GM23338 (cell line): ENCODE data around the gene SLC26A1. TPM values are rescaled to one million over a fixed set of nuclear protein-coding genes. Genes with fewer than 3 reads are reported as not detected.

Source experiments
- ATAC-seq: fragments of 200-7000 bp; cut with Tn5 transposase; 3 replicates; pipeline ENCODE4 v1.9.1; 2020
- DNase-seq: peaks from one replicate; pipeline ENCODE4 v3.0.0-alpha.2; 2015; ENCODE audit warnings: low spot score
- H2AFZ ChIP-seq: fragments of 200-600 bp; sonication (generic); 2 replicates; pipeline ENCODE4 v1.8.0; 2016; ENCODE audit warnings: antibody characterized with exemption, mild to moderate bottlenecking, moderate library complexity
- H3F3A ChIP-seq: fragments of 200-600 bp; sonication (generic); replicated peaks from 2 replicates; pipeline ENCODE4 v1.8.0; 2017; ENCODE audit warnings: antibody characterized with exemption, mixed run types, low read depth
- H3K27ac ChIP-seq: fragments of 200-600 bp; sonication (generic); 2 replicates; pipeline ENCODE4 v1.6.1; 2016; ENCODE audit warnings: low read depth
- H3K27me3 ChIP-seq: fragments of 200-600 bp; sonication (generic); 2 replicates; pipeline ENCODE4 v1.8.0; 2016; ENCODE audit warnings: mild to moderate bottlenecking, mixed run types, moderate library complexity; ENCODE audit not compliant: insufficient read depth
- H3K36me3 ChIP-seq: fragments of 200-600 bp; sonication (generic); 2 replicates; pipeline ENCODE4 v1.8.0; 2016; ENCODE audit warnings: mild to moderate bottlenecking; ENCODE audit not compliant: insufficient read depth
- H3K4me1 ChIP-seq: fragments of 200-600 bp; sonication (generic); 2 replicates; pipeline ENCODE4 v1.8.0; 2016; ENCODE audit warnings: mild to moderate bottlenecking, moderate library complexity; ENCODE audit not compliant: insufficient read depth
- H3K4me2 ChIP-seq: fragments of 200-600 bp; sonication (generic); 2 replicates; pipeline ENCODE4 v1.7.1; 2017; ENCODE audit warnings: mixed run types
- H3K4me3 ChIP-seq: fragments of 200-600 bp; sonication (generic); 2 replicates; pipeline ENCODE4 v1.6.1; 2016; ENCODE audit warnings: mixed run types
- H3K79me2 ChIP-seq: fragments of 200-600 bp; sonication (generic); replicated peaks from 2 replicates; pipeline ENCODE4 v1.8.0; 2017; ENCODE audit warnings: mild to moderate bottlenecking; ENCODE audit not compliant: insufficient read depth
- H3K9me2 ChIP-seq: fragments of 200-600 bp; sonication (generic); 2 replicates; pipeline ENCODE4 v1.8.0; 2017; ENCODE audit not compliant: insufficient read depth
- H4K20me1 ChIP-seq: fragments of 200-600 bp; sonication (generic); replicated peaks from 2 replicates; pipeline ENCODE4 v1.8.0; 2017; ENCODE audit warnings: mild to moderate bottlenecking; ENCODE audit not compliant: insufficient read depth
- H3K27ac Mint-ChIP-seq: 2 replicates; pipeline ENCODE4 v1.8.0; 2020; ENCODE audit warnings: inconsistent platforms, mild to moderate bottlenecking, moderate library complexity, mixed read lengths
- H3K27me3 Mint-ChIP-seq: 3 replicates; pipeline ENCODE4 v1.8.0; 2022; ENCODE audit warnings: low read depth, mild to moderate bottlenecking, moderate library complexity, mixed read lengths, inconsistent platforms; ENCODE audit not compliant: insufficient read depth, poor library complexity
- H3K36me3 Mint-ChIP-seq: 3 replicates; pipeline ENCODE4 v1.8.0; 2021; ENCODE audit warnings: low read depth, mild to moderate bottlenecking, inconsistent platforms, moderate library complexity, mixed read lengths
- H3K4me1 Mint-ChIP-seq: 3 replicates; pipeline ENCODE4 v1.8.0; 2020; ENCODE audit warnings: mild to moderate bottlenecking, inconsistent platforms, mixed read lengths
- H3K4me3 Mint-ChIP-seq: 3 replicates; pipeline ENCODE4 v1.8.0; 2021; ENCODE audit warnings: moderate library complexity, mild to moderate bottlenecking, inconsistent platforms, mixed read lengths
- H3K9me3 Mint-ChIP-seq: 3 replicates; pipeline ENCODE4 v1.8.0; 2020; ENCODE audit warnings: moderate library complexity, mild to moderate bottlenecking, inconsistent platforms, mixed read lengths
- CREB1 ChIP-seq: fragments of 250-450 bp; sonication (Bioruptor Pico); IDR thresholded peaks from 2 replicates; pipeline ENCODE4 v1.5.0; 2020; ENCODE audit warnings: low read depth, mild to moderate bottlenecking, moderate library complexity
- JUNB ChIP-seq: IDR thresholded peaks from one replicate; pipeline ENCODE4 v1.6.1; 2016; ENCODE audit warnings: antibody characterized with exemption; ENCODE audit not compliant: unreplicated experiment
- polyA plus RNA-seq: library from polyadenylated mRNA; unstranded; fragments of >200 nt; fragmentation: Nextera tagmentation; extraction: Ambion mirVana; gene quantifications from 2 replicates; pipeline ENCODE4 v1.2.1, GENCODE V29; 2016
- total RNA-seq: library from RNA; depleted of rRNA; stranded (reverse); fragments of >200 nt; shearing (Covaris generic); gene quantifications from 2 replicates; pipeline ENCODE4 v1.2.3, GENCODE V29; 2014
- TF ChIP-seq, protein P1 (sequence below), 2 experiments: fragments of 200-600 bp in 1 of 2; sonication (generic) in 1 of 2; conservative IDR thresholded peaks; 2 replicates each; pipeline versions ENCODE4 v1.5.1 to v1.6.1; 2016 to 2017; ENCODE audit warnings: antibody characterized with exemption in 2 of 2, low read depth in 2 of 2, mild to moderate bottlenecking in 2 of 2, moderate library complexity in 1 of 2

The SLC26A1 gene
- total and polyA plus RNA-seq, 2 experiments from 2014 or later: 0.10 to 0.27 TPM

DNA sequence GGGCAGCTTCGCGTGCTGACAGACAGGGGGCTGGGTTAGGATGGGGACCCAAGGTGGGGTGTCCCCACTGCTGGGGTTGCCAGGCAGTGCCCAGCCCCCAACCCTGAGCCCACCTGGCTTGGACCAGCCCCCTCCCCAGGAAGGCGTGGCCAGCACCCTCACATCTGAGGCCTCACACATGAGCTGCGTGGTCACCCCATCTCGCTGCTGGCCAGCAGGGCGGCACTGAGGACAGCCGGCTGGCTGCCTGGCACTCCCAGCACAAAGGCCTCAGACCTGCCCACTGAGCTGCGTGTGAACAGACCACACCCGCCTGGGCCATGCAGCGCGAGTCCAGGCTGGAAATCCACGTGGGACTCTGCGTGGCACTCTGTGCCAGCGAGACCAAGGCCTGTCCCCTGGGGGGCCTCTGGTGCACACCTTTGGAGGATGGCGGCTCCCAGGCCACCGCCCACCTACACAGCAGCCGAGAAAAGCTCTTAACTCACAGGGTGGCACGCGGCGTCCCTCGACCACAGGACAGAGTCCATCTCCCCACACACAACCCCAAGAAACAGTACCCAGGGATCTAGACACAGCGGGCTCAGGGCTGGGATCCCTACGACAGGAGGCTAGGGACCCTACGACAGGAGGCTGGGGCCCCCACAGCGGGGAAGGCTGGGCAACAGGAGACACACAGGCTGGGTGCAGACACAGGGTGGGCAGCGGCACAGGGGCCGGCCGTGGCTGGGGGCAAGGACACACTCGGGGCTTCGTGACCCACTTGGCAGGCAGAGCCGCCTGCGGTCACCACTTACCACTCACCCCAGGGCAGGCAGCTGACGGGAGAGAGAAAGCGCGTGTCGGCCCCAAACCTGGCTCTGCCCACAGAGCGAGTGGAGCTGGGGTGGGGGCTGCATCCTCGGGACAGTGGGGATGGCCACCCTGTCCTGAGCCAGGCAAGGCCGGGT lies 29.7 kb downstream of the SLC26A1 start:
- no peaks in the 10 kb centered on the region for H3K4me1 Mint-ChIP-seq

DNA sequence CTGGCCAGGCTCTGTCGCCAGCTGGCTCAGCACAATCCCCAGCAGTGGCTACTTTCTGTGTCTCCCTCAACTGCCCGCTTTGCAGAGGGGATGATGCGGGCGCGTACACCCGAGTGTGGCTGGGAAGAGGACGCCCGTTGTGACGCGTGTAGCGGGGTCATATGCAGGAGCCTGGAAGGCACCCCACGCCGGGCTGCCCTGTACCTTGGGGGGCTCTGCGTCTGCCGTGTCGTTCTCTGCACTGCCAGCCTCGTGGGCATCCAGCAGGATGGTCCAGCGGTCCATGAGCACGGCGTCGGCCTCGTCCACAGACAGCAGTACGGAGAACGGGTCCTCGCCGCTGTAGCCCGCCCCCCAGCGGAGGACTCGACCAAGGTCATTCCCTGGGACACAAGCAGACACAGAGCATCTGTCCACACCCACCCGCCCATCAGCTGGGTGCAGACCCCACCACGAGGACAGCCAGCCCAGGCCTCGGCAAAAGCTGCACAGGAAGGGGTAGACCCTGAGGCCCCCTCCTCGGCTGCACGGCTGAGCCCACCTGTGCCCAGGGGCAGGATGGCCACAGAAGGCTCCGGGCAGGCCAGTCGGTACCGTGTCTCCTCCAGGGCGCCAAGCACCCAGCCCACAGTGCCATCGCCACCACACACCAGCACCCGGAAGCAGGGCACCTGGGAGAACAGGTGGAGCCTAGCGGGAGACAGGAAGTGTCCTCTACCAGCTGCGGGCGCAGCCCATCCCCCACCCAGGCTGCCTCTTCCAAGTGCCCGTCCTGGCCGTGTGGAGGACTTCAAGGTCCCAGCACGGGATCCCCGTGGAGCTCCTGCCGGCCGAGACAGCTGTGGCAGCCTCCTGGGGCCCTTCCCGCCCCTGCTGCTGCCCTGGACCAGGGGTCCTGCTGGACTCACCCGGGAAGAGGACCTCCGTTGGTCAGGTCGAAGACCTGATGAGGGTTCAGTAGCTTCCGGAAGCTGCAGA lies 30.7 kb downstream of the SLC26A1 start:
- Mint-ChIP-seq H3K4me3 (no peak overlapping the region), H3K4me1 (no peaks in the 10 kb centered on the region), H3K27ac (no peak overlapping the region), H3K36me3 (no peaks in the 10 kb centered on the region), H3K27me3 (peaks cover 8% of the 10 kb centered on the region), H3K9me3 (no peaks in the 10 kb centered on the region)
- H3F3A ChIP-seq: no peaks in the 10 kb centered on the region
- DNase-seq: no peak
- no peaks in the 10 kb centered on the region for H3K36me3 ChIP-seq
- H3K9me2 ChIP-seq: no peaks in the 10 kb centered on the region
- TF ChIP-seq CREB1 (CRISPR knock-in tag): no peak
- TF ChIP-seq, protein P1, sequence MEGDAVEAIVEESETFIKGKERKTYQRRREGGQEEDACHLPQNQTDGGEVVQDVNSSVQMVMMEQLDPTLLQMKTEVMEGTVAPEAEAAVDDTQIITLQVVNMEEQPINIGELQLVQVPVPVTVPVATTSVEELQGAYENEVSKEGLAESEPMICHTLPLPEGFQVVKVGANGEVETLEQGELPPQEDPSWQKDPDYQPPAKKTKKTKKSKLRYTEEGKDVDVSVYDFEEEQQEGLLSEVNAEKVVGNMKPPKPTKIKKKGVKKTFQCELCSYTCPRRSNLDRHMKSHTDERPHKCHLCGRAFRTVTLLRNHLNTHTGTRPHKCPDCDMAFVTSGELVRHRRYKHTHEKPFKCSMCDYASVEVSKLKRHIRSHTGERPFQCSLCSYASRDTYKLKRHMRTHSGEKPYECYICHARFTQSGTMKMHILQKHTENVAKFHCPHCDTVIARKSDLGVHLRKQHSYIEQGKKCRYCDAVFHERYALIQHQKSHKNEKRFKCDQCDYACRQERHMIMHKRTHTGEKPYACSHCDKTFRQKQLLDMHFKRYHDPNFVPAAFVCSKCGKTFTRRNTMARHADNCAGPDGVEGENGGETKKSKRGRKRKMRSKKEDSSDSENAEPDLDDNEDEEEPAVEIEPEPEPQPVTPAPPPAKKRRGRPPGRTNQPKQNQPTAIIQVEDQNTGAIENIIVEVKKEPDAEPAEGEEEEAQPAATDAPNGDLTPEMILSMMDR (conservative IDR thresholded peaks at IDR 0.05; ENCODE audit: low read depth in 2 of 2): peak in 1 of 2 experiments; percentile 53; a peak in 2 of 4 replicates
- no peak overlapping the region for H3K27ac ChIP-seq
- ATAC-seq: peak; percentile 15
- H3K4me3 ChIP-seq: no peak overlapping the region
- no peaks in the 10 kb centered on the region for H3K4me1 ChIP-seq
- no peak overlapping the region for H3K4me2 ChIP-seq
- H3K79me2 ChIP-seq: no peaks in the 10 kb centered on the region
- H2AFZ ChIP-seq: no peak overlapping the region
- H4K20me1 ChIP-seq: no peaks in the 10 kb centered on the region; the same call in 1 of the 2 replicates
- peaks cover 2% of the 10 kb centered on the region; the same call in 1 of the 2 replicates for H3K27me3 ChIP-seq

More for the DNA sequence above, 29.7 kb downstream of the SLC26A1 start:
- Histone ChIP-seq H3K79me2 (no peaks in the 10 kb centered on the region), H3K4me3 (no peak overlapping the region), H3K4me2 (no peak overlapping the region), H4K20me1 (no peaks in the 10 kb centered on the region; the same call in 1 of the 2 replicates), H3K4me1 (no peaks in the 10 kb centered on the region), H3F3A (no peaks in the 10 kb centered on the region; the same call in 1 of the 2 replicates), H3K27me3 (peaks cover 10% of the 10 kb centered on the region; the same call in 1 of the 2 replicates), H3K27ac (no peak overlapping the region), H3K36me3 (no peaks in the 10 kb centered on the region), H3K9me2 (no peaks in the 10 kb centered on the region), H2AFZ (no peak overlapping the region)
- Mint-ChIP-seq H3K4me3 (no peak overlapping the region), H3K27ac (no peak overlapping the region), H3K9me3 (no peaks in the 10 kb centered on the region), H3K36me3 (no peaks in the 10 kb centered on the region), H3K27me3 (peaks cover 9% of the 10 kb centered on the region)
- DNase-seq (no peak), ATAC-seq (no peak)
- no peak for TF ChIP-seq JUNB
- TF ChIP-seq, protein P1 (conservative IDR thresholded peaks at IDR 0.05; ENCODE audit: low read depth in 2 of 2): 0 out of 4 replicates have a peak, but pooled peaks of 1 of the 2 experiments have one; percentile 2
